M059J (cell line): Measurements from ENCODE around the gene GPR34. TPM values are rescaled to one million over a fixed set of nuclear protein-coding genes. Genes with fewer than 3 reads are reported as not detected.
"Not testable (repeated sequence)": the region's sequence is repeated elsewhere in the genome, so short reads cannot be mapped to it uniquely, and the experiment has no call there.

Experiments used
- DNase-seq: peaks from one replicate; pipeline ENCODE4 v3.0.0-alpha.2; 2012; ENCODE audit warnings: low read depth
- total RNA-seq: library from RNA; depleted of rRNA; stranded (reverse); fragments of >200 nt; shearing (Covaris generic); gene quantifications from 2 replicates; pipeline ENCODE4 v1.2.3, GENCODE V29; 2014

GPR34 gene
- total RNA-seq, 1 experiment from 2014 or later, result not detected

GRCh38 chrX:41693024-41693423, 4.3 kb downstream of the GPR34 start:
- DNase-seq, result no peak

GRCh38 chrX:41695426-41695825, 6.7 kb downstream of the GPR34 start:
- DNase-seq, result peak; percentile 3

GRCh38 chrX:41703574-41704029, 14.8 kb downstream of the GPR34 start:
- DNase-seq, result no peak

- no peak for DNase-seq
Observed at GRCh38 chrX:41705042-41705441, 16.3 kb downstream of the GPR34 start.

GRCh38 chrX:41705680-41706374, 17.1 kb downstream of the GPR34 start:
- DNase-seq, result no peak

GRCh38 chrX:41707218-41707617, 18.4 kb downstream of the GPR34 start:
- DNase-seq, result no peak

- no peak for DNase-seq
Observed at GRCh38 chrX:41708486-41708885, 19.7 kb downstream of the GPR34 start.

- DNase-seq, result no peak
Observed at GRCh38 chrX:41711021-41711667, 22.4 kb downstream of the GPR34 start.

GRCh38 chrX:41716222-41716621, 27.4 kb downstream of the GPR34 start:
- DNase-seq, result no peak

GRCh38 chrX:41716767-41717473, 28.1 kb downstream of the GPR34 start:
- DNase-seq, result no peak

- DNase-seq, result peak; percentile 16
Observed at GRCh38 chrX:41718481-41719235, 29.9 kb downstream of the GPR34 start.

GRCh38 chrX:41719610-41720009, 30.8 kb downstream of the GPR34 start:
- not testable (repeated sequence) for DNase-seq

- DNase-seq, result no peak
Observed at GRCh38 chrX:41720125-41720779, 31.5 kb downstream of the GPR34 start.

GRCh38 chrX:41721590-41721989, 32.8 kb downstream of the GPR34 start:
- DNase-seq, result no peak

GRCh38 chrX:41722214-41722613, 33.4 kb downstream of the GPR34 start:
- DNase-seq, result no peak

GRCh38 chrX:41722816-41723618, 34.2 kb downstream of the GPR34 start:
- peak; percentile 3 for DNase-seq

- DNase-seq, result no peak
Observed at GRCh38 chrX:41723826-41724225, 35.1 kb downstream of the GPR34 start, which contains the start of gene GPR82. GPR82 (plus strand) TSS chrX:41724181; CDS start chrX:41727027, 2,846 bp downstream.

GRCh38 chrX:41728125-41728524, 39.4 kb downstream of the GPR34 start:
- DNase-seq, result no peak

- peak; percentile 9 for DNase-seq
Observed at GRCh38 chrX:41730081-41730480, 41.3 kb downstream of the GPR34 start.

- DNase-seq, result no peak
Observed at GRCh38 chrX:41732260-41732659, 43.5 kb downstream of the GPR34 start.

GRCh38 chrX:41733939-41734338, 45.2 kb downstream of the GPR34 start:
- DNase-seq, result no peak
